ENCODE results near the gene PPIL1. TPM values are rescaled to one million over a fixed set of nuclear protein-coding genes. Genes with fewer than 3 reads are reported as not detected.

The PPIL1 gene
- total and polyA plus RNA-seq, 2 of the 13 experiments (the other 11 are each of a cell fraction or from before 2014, with no cell fraction given) = 74.2 to 144 TPM

GRCh38 chr6:36885461-36886401 lies 11.1 kb upstream of the PPIL1 start, which contains the start of gene C6orf89 (continued):
- peak; percentile 70; the same call in 1 of the 2 replicates for TF ChIP-seq ZNF773 (CRISPR knock-in tag; IDR thresholded peaks at IDR 0.05; ENCODE audit: borderline replicate concordance)
- peak; percentile 76; the same call in 1 of the 2 replicates for TF ChIP-seq TP53 (CRISPR knock-in tag; conservative IDR thresholded peaks at IDR 0.05)
- TF ChIP-seq GTF2F1 (IDR thresholded peaks at IDR 0.05; ENCODE audit: low read length) = no peak
- TF ChIP-seq ZNF740 (CRISPR knock-in tag; IDR thresholded peaks at IDR 0.05) = peak; percentile 94
- peak; percentile 98 for TF ChIP-seq ELF4 (CRISPR knock-in tag; IDR thresholded peaks at IDR 0.05; ENCODE audit: borderline replicate concordance)
- no peak for TF ChIP-seq ZNF674 (CRISPR knock-in tag; IDR thresholded peaks at IDR 0.05; ENCODE audit: low read depth)
- peak; percentile 88; the same call in 1 of the 2 replicates for TF ChIP-seq ARHGAP35 (CRISPR knock-in tag; IDR thresholded peaks at IDR 0.05; ENCODE audit: borderline replicate concordance)
- TF ChIP-seq ZSCAN20 (CRISPR knock-in tag; IDR thresholded peaks at IDR 0.05; ENCODE audit: borderline replicate concordance) = no peak
- no peak for TF ChIP-seq ZNF672 (CRISPR knock-in tag; IDR thresholded peaks at IDR 0.05)
- peak; percentile 68; the same call in 1 of the 2 replicates for TF ChIP-seq ZNF143 (CRISPR knock-in tag; IDR thresholded peaks at IDR 0.05)
- 0 out of 2 replicates have a peak, but pooled peaks have one; percentile 58 for TF ChIP-seq ZNF138 (CRISPR knock-in tag; IDR thresholded peaks at IDR 0.05; ENCODE audit: low read depth)
- TF ChIP-seq ZFP82 (CRISPR knock-in tag; IDR thresholded peaks at IDR 0.05; ENCODE audit: borderline replicate concordance) = no peak
- peak; percentile 83; the same call in 1 of the 2 replicates for TF ChIP-seq MED1 (CRISPR knock-in tag; IDR thresholded peaks at IDR 0.05)
- TF ChIP-seq ETS1 (CRISPR knock-in tag; IDR thresholded peaks at IDR 0.05) = no peak
- peak; percentile 96 for TF ChIP-seq HOMEZ (CRISPR knock-in tag; IDR thresholded peaks at IDR 0.05; ENCODE audit: low read depth)
- TF ChIP-seq MYC (CRISPR knock-in tag; IDR thresholded peaks at IDR 0.05; ENCODE audit: borderline replicate concordance) = peak; percentile 93
- peak; percentile 65; the same call in 1 of the 2 replicates for TF ChIP-seq MIXL1 (CRISPR knock-in tag; IDR thresholded peaks at IDR 0.05)
- no peak for TF ChIP-seq ZNF775 (CRISPR knock-in tag; IDR thresholded peaks at IDR 0.05; ENCODE audit: borderline replicate concordance)
- peak; percentile 99 for TF ChIP-seq IRF2 (CRISPR knock-in tag; IDR thresholded peaks at IDR 0.05)
- TF ChIP-seq ZZZ3 (CRISPR knock-in tag; IDR thresholded peaks at IDR 0.05; ENCODE audit: borderline replicate concordance) = peak; percentile 99
- 0 out of 2 replicates have a peak, but pooled peaks have one; percentile 15 for TF ChIP-seq ZNF784 (CRISPR knock-in tag; IDR thresholded peaks at IDR 0.05; ENCODE audit: borderline replicate concordance)
- peak; percentile 78; the same call in 1 of the 2 replicates for TF ChIP-seq ZNF12 (CRISPR knock-in tag; IDR thresholded peaks at IDR 0.05)
- TF ChIP-seq HNF1B (CRISPR knock-in tag; IDR thresholded peaks at IDR 0.05) = peak; percentile 98

All from HepG2 (cell line).